ENCODE results near the gene TIMP3. TPM values are rescaled to one million over a fixed set of nuclear protein-coding genes. Genes with fewer than 3 reads are reported as not detected.

The TIMP3 gene
- total RNA-seq, 1 donor: 924 TPM

- H3K4me3 ChIP-seq (ENCODE audit: low read depth, low read length): no peak overlapping the region
- no peak for DNase-seq (ENCODE audit: low read depth)
- TF ChIP-seq CTCF (IDR thresholded peaks at IDR 0.05; ENCODE audit: insufficient read depth, low read depth, low read length): peak; percentile 55
These were observed 35.0 kb downstream of the TIMP3 start for GRCh38 chr22:32836280-32837123.

- no peak for DNase-seq (ENCODE audit: low read depth)
- H3K4me3 ChIP-seq (ENCODE audit: low read depth, low read length): no peak overlapping the region
- TF ChIP-seq CTCF (IDR thresholded peaks at IDR 0.05; ENCODE audit: insufficient read depth, low read depth, low read length): no peak
These were observed 35.6 kb downstream of the TIMP3 start for GRCh38 chr22:32837142-32837541.

GRCh38 chr22:32837803-32838202 lies 36.3 kb downstream of the TIMP3 start:
- H3K4me3 ChIP-seq (ENCODE audit: low read depth, low read length): no peak overlapping the region
- DNase-seq (ENCODE audit: low read depth): no peak
- no peak for TF ChIP-seq CTCF (IDR thresholded peaks at IDR 0.05; ENCODE audit: insufficient read depth, low read depth, low read length)

- peak; percentile 76 for DNase-seq (ENCODE audit: low read depth)
- H3K4me3 ChIP-seq (ENCODE audit: low read depth, low read length): no peak overlapping the region
- TF ChIP-seq CTCF (IDR thresholded peaks at IDR 0.05; ENCODE audit: insufficient read depth, low read depth, low read length): no peak
These were observed 38.5 kb downstream of the TIMP3 start for GRCh38 chr22:32839831-32840584.

GRCh38 chr22:32841175-32841574 lies 39.7 kb downstream of the TIMP3 start:
- no peak for DNase-seq (ENCODE audit: low read depth)
- no peak for TF ChIP-seq CTCF (IDR thresholded peaks at IDR 0.05; ENCODE audit: insufficient read depth, low read depth, low read length)

GRCh38 chr22:32842486-32842885 lies 41.0 kb downstream of the TIMP3 start:
- no peak overlapping the region for H3K4me3 ChIP-seq (ENCODE audit: low read depth, low read length)
- no peak for DNase-seq (ENCODE audit: low read depth)
- TF ChIP-seq CTCF (IDR thresholded peaks at IDR 0.05; ENCODE audit: insufficient read depth, low read depth, low read length): no peak

More at GRCh38 chr22:32841175-32841574, 39.7 kb downstream of the TIMP3 start:
- H3K4me3 ChIP-seq (ENCODE audit: low read depth, low read length): no peak overlapping the region

Measured in fibroblast of villous mesenchyme (primary cell).